Measurements from ENCODE around the gene TERT.

The TERT gene

GRCh38 chr5:1259806-1260480 lies 34.9 kb downstream of the TERT start:
- no peak for DNase-seq (ENCODE audit: low read depth)

- DNase-seq (ENCODE audit: low read depth) = no peak
Measured at GRCh38 chr5:1257841-1258240, 37.0 kb downstream of the TERT start.

- DNase-seq (ENCODE audit: low read depth) = no peak
Measured at GRCh38 chr5:1257363-1257762, 37.5 kb downstream of the TERT start.

GRCh38 chr5:1256776-1257175 lies 38.1 kb downstream of the TERT start:
- no peak for DNase-seq (ENCODE audit: low read depth)

- DNase-seq (ENCODE audit: low read depth) = peak; percentile 18
Measured at GRCh38 chr5:1255081-1255561, 39.7 kb downstream of the TERT start.

GRCh38 chr5:1254196-1254595 lies 40.7 kb downstream of the TERT start:
- no peak for DNase-seq (ENCODE audit: low read depth)

GRCh38 chr5:1253456-1254105 lies 41.3 kb downstream of the TERT start:
- no peak for DNase-seq (ENCODE audit: low read depth)

- DNase-seq (ENCODE audit: low read depth) = no peak
Measured at GRCh38 chr5:1252681-1253080, 42.2 kb downstream of the TERT start.

GRCh38 chr5:1251678-1252580 lies 42.9 kb downstream of the TERT start:
- no peak for DNase-seq (ENCODE audit: low read depth)

- no peak for DNase-seq (ENCODE audit: low read depth)
Measured at GRCh38 chr5:1249366-1250280, 45.2 kb downstream of the TERT start.

GRCh38 chr5:1247811-1248210 lies 47.1 kb downstream of the TERT start:
- no peak for DNase-seq (ENCODE audit: low read depth)

GRCh38 chr5:1246711-1247431 lies 48.0 kb downstream of the TERT start:
- no peak for DNase-seq (ENCODE audit: low read depth)

- DNase-seq (ENCODE audit: low read depth) = no peak
Measured at GRCh38 chr5:1245905-1246576, 48.8 kb downstream of the TERT start.

- DNase-seq (ENCODE audit: low read depth) = no peak
Measured at GRCh38 chr5:1244976-1245375, 49.9 kb downstream of the TERT start.

- DNase-seq (ENCODE audit: low read depth) = no peak
Measured at GRCh38 chr5:1244255-1244654, 50.6 kb downstream of the TERT start.

GRCh38 chr5:1243487-1244130 lies 51.3 kb downstream of the TERT start:
- no peak for DNase-seq (ENCODE audit: low read depth)

- no peak for DNase-seq (ENCODE audit: low read depth)
Measured at GRCh38 chr5:1242733-1243486, 52.0 kb downstream of the TERT start.

- no peak for DNase-seq (ENCODE audit: low read depth)
Measured at GRCh38 chr5:1241509-1242080, 53.3 kb downstream of the TERT start.

Data from stimulated activated CD4-positive, alpha-beta T cell treated with anti-CD3 and anti-CD28 coated beads, Interleukin-2, amount 100 ng/mL, for 4 hours (primary cell).